ENCODE measurements around the gene BDH1.
A peak's percentile ranks its signal among the peaks of the same experiment; 100 is the strongest.
"Not testable (repeated sequence)": the region's sequence is repeated elsewhere in the genome, so short reads cannot be mapped to it uniquely, and the experiment has no call there.

The BDH1 gene

DNA sequence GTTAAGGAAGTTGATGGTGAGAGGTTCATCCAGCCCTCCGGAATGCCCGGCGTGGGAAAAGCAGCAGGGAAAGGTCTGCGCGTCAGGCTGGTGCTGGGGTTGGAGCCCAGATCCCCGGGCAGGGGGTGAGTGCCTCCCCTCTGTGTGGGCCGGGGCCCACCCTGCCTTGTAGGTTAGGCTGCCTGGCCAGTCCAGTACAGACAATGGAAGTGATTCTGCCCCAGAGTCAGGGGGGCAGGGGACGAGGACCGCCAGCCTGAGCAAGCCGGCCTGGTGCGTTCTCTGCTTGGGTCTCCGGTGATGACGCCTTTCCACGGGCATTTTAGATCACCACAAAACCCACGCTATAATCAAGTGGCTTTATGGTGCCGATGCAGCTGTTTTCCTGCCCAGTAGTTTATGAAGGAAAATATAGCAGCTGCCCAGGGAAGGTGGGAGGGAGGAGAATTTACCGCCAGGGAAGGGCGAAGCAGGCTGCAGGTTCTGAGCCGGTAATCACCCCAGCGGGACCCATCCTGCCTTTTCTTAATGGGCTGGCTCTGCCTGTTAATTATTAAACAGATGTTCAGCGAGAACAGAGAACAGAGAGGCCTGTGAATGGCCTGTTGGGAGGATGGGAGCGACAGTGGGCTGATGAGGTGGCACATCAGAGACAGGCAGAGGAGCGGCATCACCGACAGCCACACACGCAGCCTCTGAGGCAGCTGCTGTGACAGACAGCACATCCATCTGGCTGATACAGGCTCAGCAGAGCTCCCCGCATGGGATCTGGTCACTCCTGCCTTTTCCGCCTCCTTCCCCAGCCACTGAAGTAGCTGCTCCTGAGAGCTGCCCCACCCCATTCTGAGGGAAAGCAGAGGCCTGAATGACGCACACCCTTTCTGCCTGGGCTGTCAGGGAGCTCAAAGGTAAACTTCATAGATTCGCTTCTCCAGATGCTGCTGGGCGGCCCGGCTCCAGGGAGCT is 35.2 kb downstream of the BDH1 start:
- peak; percentile 54 for DNase-seq

DNA sequence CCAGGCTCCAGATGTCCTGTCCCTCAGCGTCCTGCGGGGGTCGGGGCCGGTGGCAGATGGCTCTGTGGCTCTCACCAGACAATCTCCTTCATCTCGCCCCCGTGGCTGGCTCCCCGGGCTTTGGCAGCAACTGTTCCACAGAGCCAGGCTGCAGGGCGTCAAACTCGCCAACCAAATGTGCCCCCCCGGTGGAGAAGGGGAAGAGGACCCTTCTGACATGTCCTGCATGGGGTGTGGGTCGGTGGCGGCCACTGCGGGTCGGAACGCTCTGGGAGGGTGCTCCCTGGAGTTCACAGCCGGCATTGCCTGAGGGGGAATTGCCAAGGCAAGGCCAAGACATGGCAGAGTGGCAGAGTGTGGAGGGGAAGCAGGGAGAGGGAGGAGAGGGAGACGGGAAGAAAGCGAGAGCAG is 36.0 kb downstream of the BDH1 start:
- DNase-seq: no peak

- no peak for DNase-seq
Measured at GRCh38 chr3:197518881-197519421, 36.8 kb downstream of the BDH1 start.

DNA sequence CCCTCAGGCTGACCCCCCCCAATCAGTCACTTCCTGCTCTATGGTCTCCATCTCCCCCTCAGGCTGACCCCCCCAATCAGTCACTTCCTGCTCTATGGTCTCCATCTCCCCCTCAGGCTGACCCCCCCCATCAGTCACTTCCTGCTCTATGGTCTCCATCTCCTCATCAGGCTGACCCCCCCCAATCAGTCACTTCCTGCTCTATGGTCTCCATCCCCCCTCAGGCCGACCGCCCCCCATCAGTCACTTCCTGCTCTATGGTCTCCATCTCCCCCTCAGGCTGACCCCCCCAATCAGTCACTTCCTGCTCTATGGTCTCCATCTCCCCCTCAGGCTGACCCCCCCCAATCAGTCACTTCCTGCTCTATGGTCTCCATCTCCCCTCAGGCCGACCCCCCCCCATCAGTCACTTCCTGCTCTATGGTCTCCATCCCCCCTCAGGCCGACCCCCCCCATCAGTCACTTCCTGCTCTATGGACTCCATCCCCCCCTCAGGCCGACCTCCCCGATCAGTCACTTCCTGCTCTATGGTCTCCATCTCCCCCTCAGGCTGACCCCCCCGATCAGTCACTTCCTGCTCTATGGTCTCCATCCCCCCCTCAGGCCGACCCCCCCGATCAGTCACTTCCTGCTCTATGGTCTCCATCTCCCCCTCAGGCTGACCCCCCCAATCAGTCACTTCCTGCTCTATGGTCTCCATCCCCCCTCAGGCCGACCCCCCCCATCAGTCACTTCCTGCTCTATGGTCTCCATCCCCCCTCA is 37.7 kb downstream of the BDH1 start:
- not testable (repeated sequence) for DNase-seq

DNA sequence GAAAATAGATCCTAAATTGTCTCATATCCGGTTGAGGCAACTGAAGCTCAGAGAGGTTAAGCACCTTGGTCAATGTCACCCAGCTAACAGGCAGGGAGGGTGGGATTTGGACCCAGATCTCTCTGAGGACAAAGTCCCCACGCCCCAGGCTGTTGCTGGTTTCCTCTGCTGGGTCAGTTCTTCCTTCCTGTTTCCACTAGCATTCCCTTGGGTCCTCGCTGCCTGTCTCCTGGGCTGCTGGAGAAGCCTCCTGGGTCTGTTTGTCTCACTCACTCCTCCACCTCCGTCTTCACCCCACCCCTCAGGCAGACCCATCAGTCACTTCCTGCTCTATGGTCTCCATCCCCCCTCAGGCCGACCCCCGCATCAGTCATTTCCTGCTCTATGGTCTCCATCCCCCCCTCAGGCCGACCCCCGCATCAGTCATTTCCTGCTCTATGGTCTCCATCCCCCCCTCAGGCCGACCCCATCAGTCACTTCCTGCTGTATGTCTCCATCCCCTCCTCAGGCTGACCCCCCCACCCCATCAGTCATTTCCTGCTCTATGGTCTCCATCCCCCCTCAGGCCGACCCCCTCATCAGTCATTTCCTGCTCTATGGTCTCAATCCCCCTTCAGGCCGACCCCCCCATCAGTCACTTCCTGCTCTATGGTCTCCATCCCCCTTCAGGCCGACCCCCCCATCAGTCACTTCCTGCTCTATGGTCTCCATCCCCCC is 38.7 kb downstream of the BDH1 start:
- DNase-seq: not testable (repeated sequence)

GRCh38 chr3:197516517-197516889 is 39.3 kb downstream of the BDH1 start:
- DNase-seq: peak; percentile 88

DNA sequence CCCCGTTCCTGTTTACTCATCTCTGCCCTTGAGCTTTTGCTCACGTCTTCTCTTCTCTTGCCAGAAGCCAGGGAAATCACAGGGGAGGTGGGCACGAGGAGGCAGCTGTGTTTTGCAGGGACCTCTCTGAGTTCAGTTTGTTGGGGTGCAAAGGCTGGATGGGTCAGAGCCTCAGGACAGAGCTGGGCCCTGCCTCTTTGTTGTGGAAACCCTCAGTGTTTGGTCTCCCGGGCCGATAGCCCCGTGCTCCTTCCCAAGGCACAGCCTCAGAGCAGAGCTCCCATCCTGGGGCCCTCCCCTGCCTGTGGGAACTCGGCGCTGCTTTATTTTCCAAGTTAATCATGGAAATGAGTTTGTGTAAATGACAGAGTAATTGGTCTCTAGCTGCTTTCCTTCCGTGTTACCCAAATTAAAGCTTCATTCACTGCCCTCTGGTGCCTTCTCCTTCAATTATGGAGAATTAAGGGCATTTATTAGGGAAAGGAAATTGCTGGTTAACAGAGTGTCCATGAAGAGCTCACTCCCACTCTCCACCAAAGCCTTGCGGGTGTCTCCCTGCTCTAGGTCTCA is 40.9 kb downstream of the BDH1 start:
- no peak for DNase-seq

DNA sequence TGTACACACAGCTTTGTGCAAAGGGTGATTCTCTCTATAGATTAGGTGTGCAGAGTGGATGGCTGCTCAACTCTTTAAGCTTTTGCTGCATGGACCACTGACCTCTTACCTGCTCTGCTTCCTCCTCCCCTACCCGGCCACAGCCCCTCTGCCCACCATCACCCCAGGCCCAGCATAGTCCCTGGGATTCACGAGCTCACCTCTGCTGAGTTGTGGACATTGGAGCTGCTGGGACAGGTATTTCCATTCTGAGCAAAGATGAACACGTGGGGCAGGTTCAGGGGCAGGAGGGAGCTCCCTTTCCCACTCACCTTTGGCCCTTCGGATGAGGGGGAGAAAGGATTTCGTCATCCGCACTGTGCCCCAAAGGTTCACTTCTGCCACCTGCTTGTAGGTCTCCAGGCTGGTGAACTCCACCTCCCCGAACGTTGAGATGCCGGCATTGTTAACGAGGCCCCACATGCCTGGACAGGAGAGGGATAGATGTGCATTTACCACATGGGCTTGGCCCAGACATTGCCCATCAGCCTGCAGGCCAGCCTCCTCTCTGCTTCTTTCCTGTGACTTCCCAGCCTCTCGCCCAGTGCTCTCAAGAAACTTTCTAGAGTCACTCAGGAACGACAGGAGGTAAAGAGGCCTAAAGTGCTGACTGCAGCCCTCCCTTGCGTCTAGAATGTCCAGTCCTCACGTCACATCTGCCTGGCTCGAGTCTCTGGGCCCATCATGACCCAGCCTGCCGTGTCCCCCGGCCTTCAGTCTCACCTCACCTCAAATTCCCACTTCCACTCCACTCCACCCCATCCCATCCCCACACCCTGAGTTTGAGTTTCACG is 41.6 kb downstream of the BDH1 start:
- no peak for DNase-seq

- no peak for DNase-seq
Measured at GRCh38 chr3:197512691-197513571, 42.8 kb downstream of the BDH1 start.

GRCh38 chr3:197511853-197512635 is 43.7 kb downstream of the BDH1 start:
- DNase-seq: no peak

- peak; percentile 69 for DNase-seq
Measured at GRCh38 chr3:197511130-197511529, 44.6 kb downstream of the BDH1 start.

GRCh38 chr3:197510642-197511018 is 45.1 kb downstream of the BDH1 start:
- DNase-seq: no peak

DNA sequence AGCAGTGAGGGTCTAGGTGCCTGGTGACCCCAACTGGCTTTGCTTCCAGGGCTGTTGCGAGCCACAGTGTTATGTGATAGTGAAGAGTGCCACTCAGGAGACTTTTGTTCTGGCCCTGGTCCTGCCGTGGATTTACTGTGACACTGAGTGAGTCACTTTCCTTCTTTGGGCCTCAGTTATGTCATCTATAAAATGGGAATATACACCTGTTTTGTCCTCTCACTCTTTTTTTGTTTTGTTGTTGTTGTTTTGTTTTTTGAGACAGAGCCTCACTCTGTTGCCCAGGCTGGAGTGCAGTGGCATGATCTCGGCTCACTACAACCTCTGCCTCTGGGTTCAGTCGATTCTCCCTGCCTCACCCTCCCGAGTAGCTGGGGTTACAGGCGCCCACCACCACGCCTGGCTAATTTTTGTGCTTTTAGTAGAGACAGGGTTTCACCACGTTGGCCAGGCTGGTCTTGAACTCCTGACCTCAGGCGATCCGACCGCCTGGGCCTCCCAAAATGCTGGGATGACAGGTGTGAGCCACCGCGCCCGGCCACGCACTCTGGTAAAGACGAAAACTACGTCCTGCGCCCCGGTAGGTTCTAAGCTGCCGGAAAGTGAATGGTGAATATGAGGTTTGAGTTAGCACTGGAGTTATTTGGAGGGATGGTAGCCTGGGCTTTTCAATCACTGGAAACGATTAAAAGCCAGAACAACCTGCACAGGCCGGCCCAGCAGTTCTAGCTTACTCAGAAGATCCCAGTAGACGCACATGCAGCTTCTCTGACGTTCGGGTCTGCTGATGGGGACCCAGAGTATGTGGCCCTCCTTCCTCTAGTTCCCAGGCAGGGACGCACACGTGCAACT is 46.6 kb downstream of the BDH1 start:
- DNase-seq: no peak

DNA sequence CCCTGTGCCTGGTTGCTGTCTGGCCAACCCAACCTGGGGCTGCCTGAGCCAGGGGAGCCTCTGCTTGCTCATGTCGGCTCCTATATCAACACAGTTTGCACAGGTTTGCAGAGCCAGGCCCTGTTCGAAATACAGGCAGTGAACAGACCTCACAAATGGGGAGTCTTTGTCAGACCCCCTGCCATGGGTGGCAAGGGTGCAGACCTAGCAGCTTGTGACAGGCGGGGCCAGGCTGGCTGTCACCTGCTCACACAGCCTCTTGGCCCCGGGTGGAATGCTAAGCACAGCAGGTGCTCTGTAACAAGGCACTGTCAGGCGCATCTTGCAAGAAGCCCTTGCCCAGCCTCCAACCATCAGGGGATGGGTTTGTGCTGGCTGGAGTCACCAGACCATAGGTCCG is 47.3 kb downstream of the BDH1 start:
- no peak for DNase-seq

DNA sequence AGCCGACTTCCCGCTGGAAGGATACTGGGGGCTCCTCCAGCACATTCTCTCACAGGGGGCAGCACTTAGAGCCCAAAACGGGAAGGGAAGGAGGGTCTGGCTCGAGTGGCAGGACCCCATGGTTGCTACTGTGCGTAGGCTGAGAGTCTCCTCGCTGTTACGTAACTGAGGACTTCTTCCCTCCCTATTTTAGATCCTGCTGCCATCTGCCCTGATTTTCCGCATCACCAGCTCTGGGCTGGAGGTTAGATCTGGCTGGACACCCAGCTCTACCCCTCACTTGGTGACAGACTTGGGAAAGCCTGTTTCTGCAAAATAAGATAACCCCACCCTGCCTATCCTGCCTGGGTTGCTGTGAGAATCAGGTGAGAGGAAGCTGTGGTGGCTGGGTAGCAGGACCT is 47.7 kb downstream of the BDH1 start:
- no peak for DNase-seq

DNA sequence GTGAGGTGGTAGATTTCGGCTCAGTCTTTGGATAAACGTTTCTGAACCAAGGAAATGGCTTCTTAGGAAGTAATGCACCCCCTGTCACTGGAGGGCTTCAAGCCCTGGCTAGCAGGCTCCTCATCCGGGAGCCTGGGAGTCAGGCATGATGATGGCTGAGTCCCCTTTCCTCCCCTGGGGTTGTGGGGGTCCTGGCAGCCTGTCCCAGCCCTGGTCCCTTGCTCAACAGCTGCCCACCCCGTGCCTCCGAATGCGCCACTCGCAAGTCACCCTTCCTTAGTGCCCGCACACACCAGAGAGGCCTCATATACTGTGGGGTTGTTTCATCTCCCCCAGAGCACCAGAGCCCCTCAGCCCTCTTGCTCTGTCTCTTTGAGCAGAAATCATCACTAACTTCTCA is 48.2 kb downstream of the BDH1 start:
- no peak for DNase-seq

DNA sequence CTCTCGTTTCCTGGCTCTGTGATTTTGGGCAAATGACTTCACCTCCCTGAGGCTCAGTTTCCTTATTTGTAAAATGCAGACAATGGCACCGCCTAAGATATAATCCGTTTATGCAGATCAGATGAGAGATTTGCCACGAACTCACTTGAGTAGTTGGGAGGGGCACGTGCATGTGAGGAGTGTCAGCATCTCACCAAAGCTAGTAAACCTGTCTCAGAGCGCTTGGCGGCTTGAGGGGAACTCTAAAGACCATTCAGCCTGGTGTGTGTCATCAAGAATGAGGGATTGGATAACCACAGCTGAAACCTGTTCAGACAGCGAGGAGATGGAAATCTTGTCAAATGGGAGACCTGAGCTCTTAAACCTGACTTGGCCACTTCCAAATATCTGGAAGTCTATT is 48.7 kb downstream of the BDH1 start:
- DNase-seq: no peak

- DNase-seq: no peak
Measured at GRCh38 chr3:197505796-197506548, 49.8 kb downstream of the BDH1 start.
